Tibial artery (tissue), 4 donors: ENCODE measurements around the gene PRTG.

ENCODE experiments used
- DNase-seq, 2 donors: peaks; one replicate each; pipeline ENCODE4 v3.0.0-alpha.2; 2019
- H3K27ac ChIP-seq, 2 donors: fragments of 200-600 bp; sonication (generic) in 1 of 2; 1 replicate in 1 of 2; 2 replicates in 1 of 2; pipeline ENCODE4 v1.5.1; 2018 to 2019; ENCODE audit warnings: mild to moderate bottlenecking in 1 of 2
- H3K27me3 ChIP-seq, 2 donors: fragments of 200-600 bp; sonication (generic) in 1 of 2; one replicate each; pipeline versions ENCODE4 v1.5.1 to v1.6.0; 2016 to 2019
- H3K36me3 ChIP-seq, 3 donors: fragments of 200-600 bp; sonication (generic) in 2 of 3; one replicate each; pipeline ENCODE4 v1.5.1; 2016 to 2019; ENCODE audit warnings: mild to moderate bottlenecking in 2 of 3
- H3K4me1 ChIP-seq, 4 donors: fragments of 200-600 bp; sonication (generic) in 2 of 4; 1 replicate in 3 of 4; 2 replicates in 1 of 4; pipeline ENCODE4 v1.5.1; 2016 to 2019
- H3K4me3 ChIP-seq, 2 donors: fragments of 200-600 bp; sonication (generic) in 1 of 2; 1 replicate in 1 of 2; 2 replicates in 1 of 2; pipeline ENCODE4 v1.5.1; 2018 to 2019; ENCODE audit warnings: mild to moderate bottlenecking in 2 of 2
- H3K9me3 ChIP-seq, 3 donors: fragments of 200-600 bp; sonication (generic) in 1 of 3; one replicate each; pipeline ENCODE4 v1.5.1; 2016 to 2019
- intact Hi-C: fragments of 100-400 bp; cut with DNase I; formaldehyde crosslinking; loops from one replicate; pipeline ENCODE4 v1.15.0; 2023; ENCODE audit warnings: low total_unique reads
- TF ChIP-seq, protein P1 (sequence below), 2 experiments: fragments of 200-600 bp in 1 of 2; fragments of 450-650 bp in 1 of 2; IDR thresholded peaks; one replicate each; pipeline ENCODE4 v1.5.1; 2017 to 2019; ENCODE audit warnings: antibody characterized with exemption in 2 of 2, mild to moderate bottlenecking in 1 of 2, moderate library complexity in 1 of 2

Gene PRTG

DNA sequence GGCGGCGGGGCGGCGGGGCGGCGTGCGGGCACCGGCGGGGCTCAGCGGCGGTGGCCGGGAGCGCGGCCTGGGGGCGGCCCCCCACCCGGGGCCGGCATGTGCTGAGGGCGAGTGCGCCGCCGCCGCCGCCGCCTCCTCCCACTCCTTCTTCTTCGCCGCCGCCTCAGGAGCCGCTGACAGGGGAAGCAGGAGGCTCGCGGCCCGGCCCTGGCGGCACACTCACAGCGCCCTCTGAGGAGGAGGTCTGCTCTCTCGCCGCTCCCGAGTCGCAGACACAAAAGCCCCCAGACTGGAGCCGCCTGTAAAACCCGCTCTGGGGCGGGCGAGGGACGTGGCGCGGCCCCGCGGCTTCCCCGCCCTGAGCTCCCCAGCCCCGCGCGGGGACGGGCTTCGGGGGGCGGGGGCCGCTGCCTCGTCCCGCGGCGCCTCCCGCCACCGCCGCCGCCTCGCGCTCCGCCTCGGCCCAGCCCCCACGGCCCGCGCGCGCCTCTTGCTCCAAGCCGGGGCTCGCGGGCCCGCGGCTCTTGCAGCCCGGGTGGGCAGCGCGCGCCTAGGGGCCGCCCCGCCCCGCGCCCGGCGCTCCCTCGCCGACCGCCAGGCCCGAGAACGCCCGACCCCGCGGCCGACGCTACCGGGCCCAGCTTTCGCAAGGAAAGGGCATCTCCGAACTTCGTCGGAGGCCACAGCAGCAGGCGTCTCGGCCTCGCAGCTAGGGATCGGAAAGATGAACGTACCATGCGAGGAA is 154.7 kb downstream of the PRTG start, which contains the start of gene PYGO1:
Gene PYGO1 (minus strand): TSS at position 276 of the 745 bp plus-strand sequence. CDS start 462 bp downstream, outside the sequence.
- Histone ChIP-seq H3K4me3 (peak within 1 kb of the TSS; percentile 77 to 86), H3K27ac (peak within 1 kb of the TSS; percentile 88 to 93), H3K9me3 (no peaks in the 10 kb centered on the region), H3K36me3 (no peaks in the 10 kb centered on the region), H3K27me3 (no peaks in the 10 kb centered on the region), H3K4me1 (peaks cover 0 to 26% (median 5%) of the 10 kb centered on the region in 4 donors)
- DNase-seq = peak; percentile 49 to 79
- intact Hi-C loops = no loop called here
- TF ChIP-seq, protein P1, sequence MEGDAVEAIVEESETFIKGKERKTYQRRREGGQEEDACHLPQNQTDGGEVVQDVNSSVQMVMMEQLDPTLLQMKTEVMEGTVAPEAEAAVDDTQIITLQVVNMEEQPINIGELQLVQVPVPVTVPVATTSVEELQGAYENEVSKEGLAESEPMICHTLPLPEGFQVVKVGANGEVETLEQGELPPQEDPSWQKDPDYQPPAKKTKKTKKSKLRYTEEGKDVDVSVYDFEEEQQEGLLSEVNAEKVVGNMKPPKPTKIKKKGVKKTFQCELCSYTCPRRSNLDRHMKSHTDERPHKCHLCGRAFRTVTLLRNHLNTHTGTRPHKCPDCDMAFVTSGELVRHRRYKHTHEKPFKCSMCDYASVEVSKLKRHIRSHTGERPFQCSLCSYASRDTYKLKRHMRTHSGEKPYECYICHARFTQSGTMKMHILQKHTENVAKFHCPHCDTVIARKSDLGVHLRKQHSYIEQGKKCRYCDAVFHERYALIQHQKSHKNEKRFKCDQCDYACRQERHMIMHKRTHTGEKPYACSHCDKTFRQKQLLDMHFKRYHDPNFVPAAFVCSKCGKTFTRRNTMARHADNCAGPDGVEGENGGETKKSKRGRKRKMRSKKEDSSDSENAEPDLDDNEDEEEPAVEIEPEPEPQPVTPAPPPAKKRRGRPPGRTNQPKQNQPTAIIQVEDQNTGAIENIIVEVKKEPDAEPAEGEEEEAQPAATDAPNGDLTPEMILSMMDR (IDR thresholded peaks at IDR 0.05) = no peak

GRCh38 chr15:55587321-55588069 is 155.5 kb downstream of the PRTG start:
- no peaks in the 10 kb centered on the region for H3K36me3 ChIP-seq
- peak overlapping the region; percentile 88 to 93 for H3K27ac ChIP-seq
- H3K27me3 ChIP-seq = no peaks in the 10 kb centered on the region
- no peaks in the 10 kb centered on the region for H3K9me3 ChIP-seq
- TF ChIP-seq, protein P1 (IDR thresholded peaks at IDR 0.05) = no peak
- intact Hi-C loops = no loop called here
- DNase-seq = peak in 1 of 2 donors; percentile 22
- peak overlapping the region; percentile 77 to 86 for H3K4me3 ChIP-seq
- H3K4me1 ChIP-seq = peaks cover 0 to 26% (median 5%) of the 10 kb centered on the region in 4 donors

- no peaks in the 10 kb centered on the region for H3K9me3 ChIP-seq
- intact Hi-C loops = no loop called here
- H3K27me3 ChIP-seq = no peaks in the 10 kb centered on the region
- TF ChIP-seq, protein P1 (IDR thresholded peaks at IDR 0.05) = no peak
- DNase-seq = no peak
- peak overlapping the region; percentile 77 to 86 for H3K4me3 ChIP-seq
- H3K4me1 ChIP-seq = peaks cover 0 to 26% (median 5%) of the 10 kb centered on the region in 4 donors
- H3K36me3 ChIP-seq = no peaks in the 10 kb centered on the region
- H3K27ac ChIP-seq = no peak overlapping the region
These were observed 156.1 kb downstream of the PRTG start for GRCh38 chr15:55586808-55587207.

- H3K36me3 ChIP-seq = no peaks in the 10 kb centered on the region
- TF ChIP-seq, protein P1 (IDR thresholded peaks at IDR 0.05) = no peak
- no peak overlapping the region for H3K27ac ChIP-seq
- H3K4me3 ChIP-seq = no peak overlapping the region
- no peak for DNase-seq
- H3K9me3 ChIP-seq = no peaks in the 10 kb centered on the region
- no peaks in the 10 kb centered on the region for H3K4me1 ChIP-seq
- H3K27me3 ChIP-seq = no peaks in the 10 kb centered on the region
- intact Hi-C loops = no loop called here
These were observed 166.0 kb downstream of the PRTG start for GRCh38 chr15:55576943-55577342.

- no peaks in the 10 kb centered on the region for H3K27me3 ChIP-seq
- H3K4me1 ChIP-seq = no peaks in the 10 kb centered on the region
- intact Hi-C loops = no loop called here
- no peak overlapping the region for H3K4me3 ChIP-seq
- TF ChIP-seq, protein P1 (IDR thresholded peaks at IDR 0.05) = no peak
- H3K36me3 ChIP-seq = no peaks in the 10 kb centered on the region
- H3K27ac ChIP-seq = no peak overlapping the region
- no peak for DNase-seq
- H3K9me3 ChIP-seq = no peaks in the 10 kb centered on the region
These were observed 168.9 kb downstream of the PRTG start for GRCh38 chr15:55574096-55574495.
